NT2/D1 (cell line): Measurements from ENCODE around the gene HERC4.

Experiments used
- SUZ12 ChIP-seq: IDR thresholded peaks from 2 replicates; pipeline ENCODE4 v1.6.1; 2011; ENCODE audit not compliant: insufficient read length, insufficient read depth; ENCODE audit errors: extremely low read depth
- ZNF274 ChIP-seq: IDR thresholded peaks from 2 replicates; pipeline ENCODE4 v1.6.1; 2011; ENCODE audit warnings: mild to moderate bottlenecking, low read depth, low read length

DNA sequence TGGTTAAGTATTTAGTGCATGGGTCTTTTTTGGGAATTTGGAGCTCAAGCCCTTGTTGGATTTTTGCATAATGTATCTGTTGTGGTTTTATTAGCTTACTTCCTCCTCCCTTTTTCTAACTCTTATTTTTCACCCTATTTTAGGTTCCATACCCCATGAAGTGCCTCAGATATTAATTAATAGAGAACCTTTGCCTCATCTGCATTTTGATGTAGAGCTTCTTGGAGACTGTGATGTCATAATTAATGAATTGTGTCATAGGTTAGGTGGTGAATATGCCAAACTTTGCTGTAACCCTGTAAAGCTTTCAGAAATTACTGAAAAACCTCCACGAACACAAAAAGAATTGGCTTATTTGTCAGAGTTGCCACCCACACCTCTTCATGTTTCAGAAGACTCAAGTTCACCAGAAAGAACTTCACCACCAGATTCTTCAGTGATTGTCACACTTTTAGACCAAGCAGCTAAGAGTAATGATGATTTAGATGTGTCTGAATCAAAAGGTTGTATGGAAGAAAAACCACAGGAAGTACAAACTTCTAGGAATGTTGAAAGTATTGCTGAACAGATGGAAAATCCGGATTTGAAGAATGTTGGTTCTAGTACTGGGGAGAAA is 162.6 kb downstream of the HERC4 start:
- TF ChIP-seq ZNF274 (no peak), SUZ12 (no peak)
